HepG2 (cell line): Measurements from ENCODE around the gene GLS2. TPM values are rescaled to one million over a fixed set of nuclear protein-coding genes. Genes with fewer than 3 reads are reported as not detected.

ENCODE experiments used
- ARNTL ChIP-seq: sonication (generic); formaldehyde crosslinking; IDR thresholded peaks from 2 replicates; pipeline ENCODE4 v1.4.0; 2020; ENCODE audit warnings: mild to moderate bottlenecking, missing genetic modification reagents
- MBD4 ChIP-seq: IDR thresholded peaks from 2 replicates; pipeline ENCODE4 v1.6.1; 2012; ENCODE audit warnings: low read length, inconsistent platforms, borderline replicate concordance
- MYC ChIP-seq: sonication (generic); formaldehyde crosslinking; IDR thresholded peaks from 2 replicates; pipeline ENCODE4 v1.9.0; 2021; ENCODE audit warnings: missing genetic modification reagents, borderline replicate concordance
- RBM22 ChIP-seq: fragments of 200-400 bp; formaldehyde crosslinking; optimal IDR thresholded peaks from 2 replicates; pipeline ENCODE3; 2017; ENCODE audit warnings: mild to moderate bottlenecking, low read length, moderate library complexity
- STAT5B ChIP-seq: sonication (generic); formaldehyde crosslinking; IDR thresholded peaks from 2 replicates; pipeline ENCODE4 v1.4.0; 2020; ENCODE audit warnings: missing genetic modification reagents
- TGIF2 ChIP-seq: IDR thresholded peaks from 2 replicates; pipeline ENCODE4 v1.6.1; 2016; ENCODE audit warnings: control low read depth, missing compliant biosample characterization
- ZMYM4 ChIP-seq: sonication (generic); formaldehyde crosslinking; IDR thresholded peaks from 2 replicates; pipeline ENCODE4 v1.8.1; 2023; ENCODE audit warnings: mild to moderate bottlenecking, missing genetic modification reagents
- ZNF557 ChIP-seq: sonication (generic); formaldehyde crosslinking; IDR thresholded peaks from 2 replicates; pipeline ENCODE4 v1.4.0; 2020; ENCODE audit warnings: missing genetic modification reagents
- polyA plus RNA-seq, 8 experiments: library from polyadenylated mRNA; depleted of rRNA in 3 of 8; stranded (reverse) in 7 of 8; unstranded in 1 of 8; fragments of >200 nt; fragmentation: Illumina TruSeq in 4 of 8; extraction: Trizol in 4 of 8; gene quantifications; 2 replicates each; pipeline versions ENCODE4 v1.2.1 to v1.2.3, GENCODE V29; 2011 to 2016; ENCODE audit warnings: low read depth in 4 of 8, missing spikeins in 1 of 8, mixed read lengths in 1 of 8; ENCODE audit not compliant: insufficient read depth in 1 of 8
- total RNA-seq, 5 experiments: library from RNA; depleted of rRNA; stranded (reverse); fragments of >200 nt; fragmentation: Illumina TruSeq; extraction: Trizol; gene quantifications; 2 replicates each; pipeline ENCODE4 v1.2.3, GENCODE V29; 2016; ENCODE audit warnings: low read depth in 1 of 5
- TF ChIP-seq, protein P1 (sequence below): sonication (generic); formaldehyde crosslinking; IDR thresholded peaks from 2 replicates; pipeline ENCODE4 v1.8.0; 2023; ENCODE audit warnings: mild to moderate bottlenecking, missing genetic modification reagents
- TF ChIP-seq, protein P2 (sequence below): sonication (generic); formaldehyde crosslinking; IDR thresholded peaks from 2 replicates; pipeline ENCODE4 v1.4.0; 2020; ENCODE audit warnings: mild to moderate bottlenecking, missing genetic modification reagents
- TF ChIP-seq, protein P3 (sequence below): IDR thresholded peaks from 2 replicates; pipeline ENCODE4 v1.6.1; 2012; ENCODE audit warnings: low read length, improper control_type of control experiment
- TF ChIP-seq, protein P4 (sequence below): sonication (generic); formaldehyde crosslinking; IDR thresholded peaks from 2 replicates; pipeline ENCODE4 v1.9.0; 2021; ENCODE audit warnings: mild to moderate bottlenecking, missing genetic modification reagents

Gene GLS2
- total and polyA plus RNA-seq, 2 of the 13 experiments (the other 11 are each of a cell fraction or from before 2014, with no cell fraction given): 8.6 to 12.2 TPM

DNA sequence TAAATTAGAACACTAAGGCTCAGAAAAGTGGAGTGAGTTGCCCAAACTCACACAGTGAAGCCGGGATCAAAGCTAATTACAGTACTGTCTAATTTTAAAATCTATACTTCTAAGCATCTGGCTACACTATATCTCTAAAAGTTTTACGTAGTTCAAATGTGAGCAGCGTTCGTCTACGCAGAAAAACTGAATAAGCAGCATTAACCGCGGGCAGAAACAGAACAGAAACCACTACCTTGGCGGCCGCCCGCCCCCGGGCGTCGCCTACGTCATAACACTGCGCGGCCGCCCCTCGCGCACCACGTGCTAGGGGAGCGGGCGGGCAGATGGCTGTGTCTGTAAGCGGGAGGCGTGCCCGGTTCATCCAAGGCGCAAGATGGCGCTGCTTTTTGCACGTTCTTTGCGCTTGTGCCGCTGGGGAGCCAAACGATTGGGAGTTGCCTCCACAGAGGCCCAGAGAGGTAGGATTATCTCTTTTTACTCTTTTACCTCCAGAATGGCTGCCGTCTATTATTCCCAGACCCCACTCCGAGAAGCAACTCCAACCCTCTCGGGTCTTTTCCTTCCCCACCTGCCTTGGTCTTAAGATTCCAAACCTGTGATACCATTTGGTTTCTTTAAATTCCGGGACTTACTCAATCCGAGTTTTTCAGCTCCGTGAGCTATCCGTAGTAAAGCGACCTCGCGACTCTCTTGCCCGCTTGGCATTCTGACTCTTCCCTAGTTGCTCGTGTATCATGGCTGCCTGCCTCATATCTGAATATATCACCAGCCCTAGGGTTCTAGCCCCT, 19.6 kb downstream of the GLS2 start, which contains the start of gene SPRYD4 (continued):
- no peak for TF ChIP-seq MBD4
- TF ChIP-seq, protein P1, sequence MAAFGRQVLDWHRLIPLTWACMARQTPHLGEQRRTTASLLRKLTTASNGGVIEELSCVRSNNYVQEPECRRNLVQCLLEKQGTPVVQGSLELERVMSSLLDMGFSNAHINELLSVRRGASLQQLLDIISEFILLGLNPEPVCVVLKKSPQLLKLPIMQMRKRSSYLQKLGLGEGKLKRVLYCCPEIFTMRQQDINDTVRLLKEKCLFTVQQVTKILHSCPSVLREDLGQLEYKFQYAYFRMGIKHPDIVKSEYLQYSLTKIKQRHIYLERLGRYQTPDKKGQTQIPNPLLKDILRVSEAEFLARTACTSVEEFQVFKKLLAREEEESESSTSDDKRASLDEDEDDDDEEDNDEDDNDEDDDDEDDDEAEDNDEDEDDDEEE: peak; percentile 71; the same call in 1 of the 2 replicates
- TF ChIP-seq, protein P2, sequence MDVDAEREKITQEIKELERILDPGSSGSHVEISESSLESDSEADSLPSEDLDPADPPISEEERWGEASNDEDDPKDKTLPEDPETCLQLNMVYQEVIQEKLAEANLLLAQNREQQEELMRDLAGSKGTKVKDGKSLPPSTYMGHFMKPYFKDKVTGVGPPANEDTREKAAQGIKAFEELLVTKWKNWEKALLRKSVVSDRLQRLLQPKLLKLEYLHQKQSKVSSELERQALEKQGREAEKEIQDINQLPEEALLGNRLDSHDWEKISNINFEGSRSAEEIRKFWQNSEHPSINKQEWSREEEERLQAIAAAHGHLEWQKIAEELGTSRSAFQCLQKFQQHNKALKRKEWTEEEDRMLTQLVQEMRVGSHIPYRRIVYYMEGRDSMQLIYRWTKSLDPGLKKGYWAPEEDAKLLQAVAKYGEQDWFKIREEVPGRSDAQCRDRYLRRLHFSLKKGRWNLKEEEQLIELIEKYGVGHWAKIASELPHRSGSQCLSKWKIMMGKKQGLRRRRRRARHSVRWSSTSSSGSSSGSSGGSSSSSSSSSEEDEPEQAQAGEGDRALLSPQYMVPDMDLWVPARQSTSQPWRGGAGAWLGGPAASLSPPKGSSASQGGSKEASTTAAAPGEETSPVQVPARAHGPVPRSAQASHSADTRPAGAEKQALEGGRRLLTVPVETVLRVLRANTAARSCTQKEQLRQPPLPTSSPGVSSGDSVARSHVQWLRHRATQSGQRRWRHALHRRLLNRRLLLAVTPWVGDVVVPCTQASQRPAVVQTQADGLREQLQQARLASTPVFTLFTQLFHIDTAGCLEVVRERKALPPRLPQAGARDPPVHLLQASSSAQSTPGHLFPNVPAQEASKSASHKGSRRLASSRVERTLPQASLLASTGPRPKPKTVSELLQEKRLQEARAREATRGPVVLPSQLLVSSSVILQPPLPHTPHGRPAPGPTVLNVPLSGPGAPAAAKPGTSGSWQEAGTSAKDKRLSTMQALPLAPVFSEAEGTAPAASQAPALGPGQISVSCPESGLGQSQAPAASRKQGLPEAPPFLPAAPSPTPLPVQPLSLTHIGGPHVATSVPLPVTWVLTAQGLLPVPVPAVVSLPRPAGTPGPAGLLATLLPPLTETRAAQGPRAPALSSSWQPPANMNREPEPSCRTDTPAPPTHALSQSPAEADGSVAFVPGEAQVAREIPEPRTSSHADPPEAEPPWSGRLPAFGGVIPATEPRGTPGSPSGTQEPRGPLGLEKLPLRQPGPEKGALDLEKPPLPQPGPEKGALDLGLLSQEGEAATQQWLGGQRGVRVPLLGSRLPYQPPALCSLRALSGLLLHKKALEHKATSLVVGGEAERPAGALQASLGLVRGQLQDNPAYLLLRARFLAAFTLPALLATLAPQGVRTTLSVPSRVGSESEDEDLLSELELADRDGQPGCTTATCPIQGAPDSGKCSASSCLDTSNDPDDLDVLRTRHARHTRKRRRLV: 0 out of 2 replicates have a peak, but pooled peaks have one; percentile 25
- peak; percentile 100 for TF ChIP-seq MYC (CRISPR knock-in tag)
- peak; percentile 72 for TF ChIP-seq TGIF2
- TF ChIP-seq ZNF557 (CRISPR knock-in tag): 0 out of 2 replicates have a peak, but pooled peaks have one; percentile 60
- peak; percentile 92 for TF ChIP-seq ARNTL (CRISPR knock-in tag)
- TF ChIP-seq, protein P3, sequence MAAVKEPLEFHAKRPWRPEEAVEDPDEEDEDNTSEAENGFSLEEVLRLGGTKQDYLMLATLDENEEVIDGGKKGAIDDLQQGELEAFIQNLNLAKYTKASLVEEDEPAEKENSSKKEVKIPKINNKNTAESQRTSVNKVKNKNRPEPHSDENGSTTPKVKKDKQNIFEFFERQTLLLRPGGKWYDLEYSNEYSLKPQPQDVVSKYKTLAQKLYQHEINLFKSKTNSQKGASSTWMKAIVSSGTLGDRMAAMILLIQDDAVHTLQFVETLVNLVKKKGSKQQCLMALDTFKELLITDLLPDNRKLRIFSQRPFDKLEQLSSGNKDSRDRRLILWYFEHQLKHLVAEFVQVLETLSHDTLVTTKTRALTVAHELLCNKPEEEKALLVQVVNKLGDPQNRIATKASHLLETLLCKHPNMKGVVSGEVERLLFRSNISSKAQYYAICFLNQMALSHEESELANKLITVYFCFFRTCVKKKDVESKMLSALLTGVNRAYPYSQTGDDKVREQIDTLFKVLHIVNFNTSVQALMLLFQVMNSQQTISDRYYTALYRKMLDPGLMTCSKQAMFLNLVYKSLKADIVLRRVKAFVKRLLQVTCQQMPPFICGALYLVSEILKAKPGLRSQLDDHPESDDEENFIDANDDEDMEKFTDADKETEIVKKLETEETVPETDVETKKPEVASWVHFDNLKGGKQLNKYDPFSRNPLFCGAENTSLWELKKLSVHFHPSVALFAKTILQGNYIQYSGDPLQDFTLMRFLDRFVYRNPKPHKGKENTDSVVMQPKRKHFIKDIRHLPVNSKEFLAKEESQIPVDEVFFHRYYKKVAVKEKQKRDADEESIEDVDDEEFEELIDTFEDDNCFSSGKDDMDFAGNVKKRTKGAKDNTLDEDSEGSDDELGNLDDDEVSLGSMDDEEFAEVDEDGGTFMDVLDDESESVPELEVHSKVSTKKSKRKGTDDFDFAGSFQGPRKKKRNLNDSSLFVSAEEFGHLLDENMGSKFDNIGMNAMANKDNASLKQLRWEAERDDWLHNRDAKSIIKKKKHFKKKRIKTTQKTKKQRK: no peak
- no peak for TF ChIP-seq RBM22
- TF ChIP-seq, protein P4, sequence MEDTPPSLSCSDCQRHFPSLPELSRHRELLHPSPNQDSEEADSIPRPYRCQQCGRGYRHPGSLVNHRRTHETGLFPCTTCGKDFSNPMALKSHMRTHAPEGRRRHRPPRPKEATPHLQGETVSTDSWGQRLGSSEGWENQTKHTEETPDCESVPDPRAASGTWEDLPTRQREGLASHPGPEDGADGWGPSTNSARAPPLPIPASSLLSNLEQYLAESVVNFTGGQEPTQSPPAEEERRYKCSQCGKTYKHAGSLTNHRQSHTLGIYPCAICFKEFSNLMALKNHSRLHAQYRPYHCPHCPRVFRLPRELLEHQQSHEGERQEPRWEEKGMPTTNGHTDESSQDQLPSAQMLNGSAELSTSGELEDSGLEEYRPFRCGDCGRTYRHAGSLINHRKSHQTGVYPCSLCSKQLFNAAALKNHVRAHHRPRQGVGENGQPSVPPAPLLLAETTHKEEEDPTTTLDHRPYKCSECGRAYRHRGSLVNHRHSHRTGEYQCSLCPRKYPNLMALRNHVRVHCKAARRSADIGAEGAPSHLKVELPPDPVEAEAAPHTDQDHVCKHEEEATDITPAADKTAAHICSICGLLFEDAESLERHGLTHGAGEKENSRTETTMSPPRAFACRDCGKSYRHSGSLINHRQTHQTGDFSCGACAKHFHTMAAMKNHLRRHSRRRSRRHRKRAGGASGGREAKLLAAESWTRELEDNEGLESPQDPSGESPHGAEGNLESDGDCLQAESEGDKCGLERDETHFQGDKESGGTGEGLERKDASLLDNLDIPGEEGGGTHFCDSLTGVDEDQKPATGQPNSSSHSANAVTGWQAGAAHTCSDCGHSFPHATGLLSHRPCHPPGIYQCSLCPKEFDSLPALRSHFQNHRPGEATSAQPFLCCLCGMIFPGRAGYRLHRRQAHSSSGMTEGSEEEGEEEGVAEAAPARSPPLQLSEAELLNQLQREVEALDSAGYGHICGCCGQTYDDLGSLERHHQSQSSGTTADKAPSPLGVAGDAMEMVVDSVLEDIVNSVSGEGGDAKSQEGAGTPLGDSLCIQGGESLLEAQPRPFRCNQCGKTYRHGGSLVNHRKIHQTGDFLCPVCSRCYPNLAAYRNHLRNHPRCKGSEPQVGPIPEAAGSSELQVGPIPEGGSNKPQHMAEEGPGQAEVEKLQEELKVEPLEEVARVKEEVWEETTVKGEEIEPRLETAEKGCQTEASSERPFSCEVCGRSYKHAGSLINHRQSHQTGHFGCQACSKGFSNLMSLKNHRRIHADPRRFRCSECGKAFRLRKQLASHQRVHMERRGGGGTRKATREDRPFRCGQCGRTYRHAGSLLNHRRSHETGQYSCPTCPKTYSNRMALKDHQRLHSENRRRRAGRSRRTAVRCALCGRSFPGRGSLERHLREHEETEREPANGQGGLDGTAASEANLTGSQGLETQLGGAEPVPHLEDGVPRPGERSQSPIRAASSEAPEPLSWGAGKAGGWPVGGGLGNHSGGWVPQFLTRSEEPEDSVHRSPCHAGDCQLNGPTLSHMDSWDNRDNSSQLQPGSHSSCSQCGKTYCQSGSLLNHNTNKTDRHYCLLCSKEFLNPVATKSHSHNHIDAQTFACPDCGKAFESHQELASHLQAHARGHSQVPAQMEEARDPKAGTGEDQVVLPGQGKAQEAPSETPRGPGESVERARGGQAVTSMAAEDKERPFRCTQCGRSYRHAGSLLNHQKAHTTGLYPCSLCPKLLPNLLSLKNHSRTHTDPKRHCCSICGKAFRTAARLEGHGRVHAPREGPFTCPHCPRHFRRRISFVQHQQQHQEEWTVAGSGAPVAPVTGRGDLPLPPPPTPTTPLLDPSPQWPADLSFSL: no peak
- peak; percentile 58; the same call in 1 of the 2 replicates for TF ChIP-seq STAT5B (CRISPR knock-in tag)
- peak; percentile 98 for TF ChIP-seq ZMYM4 (CRISPR knock-in tag)
